Coronary artery (tissue), 2 donors: ENCODE data around the gene PCDHGC4.

Experiments
- DNase-seq: peaks from one replicate; pipeline ENCODE4 v3.0.0-alpha.2; 2017; ENCODE audit warnings: low spot score
- H3K27ac ChIP-seq, 2 donors: fragments of 200-600 bp; sonication (generic); one replicate each; pipeline ENCODE4 v1.5.1; 2016 to 2019
- H3K4me3 ChIP-seq: fragments of 200-600 bp; sonication (generic); 2 replicates; pipeline ENCODE4 v1.5.1; 2016; ENCODE audit warnings: mild to moderate bottlenecking, moderate library complexity
- CTCF ChIP-seq: fragments of 200-600 bp; sonication (generic); IDR thresholded peaks from one replicate; pipeline ENCODE4 v1.5.1; 2019; ENCODE audit warnings: antibody characterized with exemption

Gene PCDHGC4

GRCh38 chr5:141483902-141484301, 928 bp upstream of the PCDHGC4 start:
- no peak for DNase-seq
- H3K27ac ChIP-seq, result no peak overlapping the region
- TF ChIP-seq CTCF, result no peak
- H3K4me3 ChIP-seq, result peak overlapping the region; percentile 64

- no peak for DNase-seq
- Histone ChIP-seq H3K27ac (no peak overlapping the region), H3K4me3 (peak overlapping the region; percentile 64)
- TF ChIP-seq CTCF, result no peak
Observed at GRCh38 chr5:141484310-141484640, 555 bp upstream of the PCDHGC4 start.

GRCh38 chr5:141485321-141486055, 658 bp downstream of the PCDHGC4 start:
- Histone ChIP-seq H3K4me3 (peak overlapping the region; percentile 64), H3K27ac (no peak overlapping the region)
- no peak for TF ChIP-seq CTCF
- DNase-seq, result no peak

- H3K27ac ChIP-seq, result no peak overlapping the region
- H3K4me3 ChIP-seq, result no peak overlapping the region
- DNase-seq, result no peak
- no peak for TF ChIP-seq CTCF
Observed at GRCh38 chr5:141486091-141486490, 1.3 kb downstream of the PCDHGC4 start.

- Histone ChIP-seq H3K27ac (no peak overlapping the region), H3K4me3 (no peak overlapping the region)
- TF ChIP-seq CTCF, result no peak
- no peak for DNase-seq
Observed at GRCh38 chr5:141487131-141487530, 2.3 kb downstream of the PCDHGC4 start.

GRCh38 chr5:141488591-141489561, 4.0 kb downstream of the PCDHGC4 start, which contains the start of gene PCDHGC5:
Gene PCDHGC5, plus strand, starts transcription at chr5:141489081. Its CDS starts 160 bp downstream, at chr5:141489241.
- peak within 1 kb of the TSS in 1 of 2 donors; percentile 43 for H3K27ac ChIP-seq
- TF ChIP-seq CTCF, result no peak
- no peak within 1 kb of the TSS for H3K4me3 ChIP-seq
- peak; percentile 56 for DNase-seq
